Smooth muscle cell (in vitro differentiated cells): Measurements from ENCODE around the gene PRTN3. TPM values are rescaled to one million over a fixed set of nuclear protein-coding genes. Genes with fewer than 3 reads are reported as not detected.

Source experiments
- DNase-seq: peaks from one replicate; lab custom pipeline; 2025; ENCODE audit not compliant: unreplicated experiment; lab: John Stamatoyannopoulos, UW
- H2AFZ ChIP-seq: fragments of 200-600 bp; sonication (generic); 2 replicates; pipeline ENCODE4 v1.6.0; 2016; ENCODE audit warnings: antibody characterized with exemption, low read depth, mild to moderate bottlenecking
- H3F3A ChIP-seq: fragments of 200-600 bp; sonication (generic); 2 replicates; pipeline ENCODE4 v1.6.0; 2017; ENCODE audit warnings: antibody characterized with exemption, low read depth
- H3K27ac ChIP-seq: fragments of 200-600 bp; sonication (generic); 2 replicates; pipeline ENCODE4 v1.5.1; 2016; ENCODE audit warnings: low read depth, mild to moderate bottlenecking
- H3K27me3 ChIP-seq: fragments of 200-600 bp; sonication (generic); 2 replicates; pipeline ENCODE4 v1.6.1; 2016; ENCODE audit warnings: low read depth, mild to moderate bottlenecking
- H3K36me3 ChIP-seq: fragments of 200-600 bp; sonication (generic); 2 replicates; pipeline ENCODE4 v1.5.1; 2016; ENCODE audit warnings: low read depth
- H3K4me1 ChIP-seq: fragments of 200-600 bp; sonication (generic); 2 replicates; pipeline ENCODE4 v1.5.1; 2016; ENCODE audit warnings: low read depth
- H3K4me2 ChIP-seq: fragments of 200-600 bp; sonication (generic); 2 replicates; pipeline ENCODE4 v1.6.0; 2016; ENCODE audit warnings: mild to moderate bottlenecking
- H3K4me3 ChIP-seq: fragments of 200-600 bp; sonication (generic); 2 replicates; pipeline ENCODE4 v1.5.1; 2016; ENCODE audit warnings: mild to moderate bottlenecking
- H3K79me2 ChIP-seq: fragments of 200-600 bp; sonication (generic); 2 replicates; pipeline ENCODE4 v1.6.0; 2016; ENCODE audit warnings: low read depth, mild to moderate bottlenecking
- H3K9ac ChIP-seq: fragments of 200-600 bp; sonication (generic); 2 replicates; pipeline ENCODE4 v1.6.0; 2016; ENCODE audit warnings: low read depth
- H3K9me3 ChIP-seq: fragments of 200-600 bp; sonication (generic); replicated peaks from 2 replicates; pipeline ENCODE4 v1.5.1; 2016; ENCODE audit warnings: low read depth
- H4K20me1 ChIP-seq: fragments of 200-600 bp; sonication (generic); 2 replicates; pipeline ENCODE4 v1.6.0; 2016; ENCODE audit warnings: low read depth
- WGBS: methylation state at CpG from one replicate; pipeline ENCODE4 v1.1.7; 2016; ENCODE audit warnings: low lambda C conversion rate; 5-methylcytosine and 5-hydroxymethylcytosine counted together
- polyA plus RNA-seq: library from polyadenylated mRNA; unstranded; fragments of >200 nt; fragmentation: Nextera tagmentation; extraction: Ambion mirVana; gene quantifications from 2 replicates; pipeline ENCODE4 v1.2.1, GENCODE V29; 2016
- total RNA-seq: library from RNA; depleted of rRNA; stranded (reverse); fragments of >200 nt; gene quantifications from 2 replicates; pipeline ENCODE4 v1.2.3, GENCODE V29; 2014
- TF ChIP-seq, protein P1 (sequence below): fragments of 200-600 bp; sonication (generic); IDR thresholded peaks from 2 replicates; pipeline ENCODE4 v1.5.1; 2017; ENCODE audit warnings: borderline replicate concordance, mild to moderate bottlenecking, antibody characterized with exemption; ENCODE audit not compliant: insufficient read depth, poor library complexity, severe bottlenecking

The PRTN3 gene
- total and polyA plus RNA-seq, 2 experiments from 2014 or later = not detected

DNA sequence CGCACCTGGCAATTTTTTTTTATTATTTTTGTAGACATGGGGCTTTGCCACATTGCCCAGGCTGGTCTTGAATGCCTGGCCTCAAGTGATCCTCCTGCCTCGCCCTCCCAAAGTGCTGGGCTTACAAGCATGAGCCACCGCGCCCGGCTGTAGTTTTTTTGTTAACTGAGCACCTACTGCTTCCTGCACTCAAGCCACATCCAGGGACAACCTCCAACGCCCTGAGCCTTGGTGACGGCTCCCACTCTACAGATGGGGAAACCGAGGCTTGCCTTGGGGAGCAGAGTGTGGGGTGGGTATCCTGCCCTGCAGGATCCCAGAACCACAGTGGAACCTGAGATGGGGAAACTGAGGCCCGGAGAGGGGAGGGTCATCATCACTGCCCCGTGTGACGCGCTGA, 14.3 kb downstream of the PRTN3 start:
- Histone ChIP-seq H3K79me2 (no peaks in the 10 kb centered on the region), H3K4me2 (no peak overlapping the region), H3K36me3 (no peaks in the 10 kb centered on the region), H3K27me3 (peaks cover 4% of the 10 kb centered on the region), H3F3A (peaks cover 6% of the 10 kb centered on the region), H4K20me1 (no peaks in the 10 kb centered on the region), H3K4me1 (no peaks in the 10 kb centered on the region), H3K4me3 (no peak overlapping the region), H2AFZ (no peak overlapping the region), H3K9ac (no peak overlapping the region), H3K9me3 (no peaks in the 10 kb centered on the region), H3K27ac (no peak overlapping the region)
- WGBS = 89% methylated on average over 12 of the region's 12 CpGs
- no peak for DNase-seq
- TF ChIP-seq, protein P1, sequence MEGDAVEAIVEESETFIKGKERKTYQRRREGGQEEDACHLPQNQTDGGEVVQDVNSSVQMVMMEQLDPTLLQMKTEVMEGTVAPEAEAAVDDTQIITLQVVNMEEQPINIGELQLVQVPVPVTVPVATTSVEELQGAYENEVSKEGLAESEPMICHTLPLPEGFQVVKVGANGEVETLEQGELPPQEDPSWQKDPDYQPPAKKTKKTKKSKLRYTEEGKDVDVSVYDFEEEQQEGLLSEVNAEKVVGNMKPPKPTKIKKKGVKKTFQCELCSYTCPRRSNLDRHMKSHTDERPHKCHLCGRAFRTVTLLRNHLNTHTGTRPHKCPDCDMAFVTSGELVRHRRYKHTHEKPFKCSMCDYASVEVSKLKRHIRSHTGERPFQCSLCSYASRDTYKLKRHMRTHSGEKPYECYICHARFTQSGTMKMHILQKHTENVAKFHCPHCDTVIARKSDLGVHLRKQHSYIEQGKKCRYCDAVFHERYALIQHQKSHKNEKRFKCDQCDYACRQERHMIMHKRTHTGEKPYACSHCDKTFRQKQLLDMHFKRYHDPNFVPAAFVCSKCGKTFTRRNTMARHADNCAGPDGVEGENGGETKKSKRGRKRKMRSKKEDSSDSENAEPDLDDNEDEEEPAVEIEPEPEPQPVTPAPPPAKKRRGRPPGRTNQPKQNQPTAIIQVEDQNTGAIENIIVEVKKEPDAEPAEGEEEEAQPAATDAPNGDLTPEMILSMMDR = no peak

DNA sequence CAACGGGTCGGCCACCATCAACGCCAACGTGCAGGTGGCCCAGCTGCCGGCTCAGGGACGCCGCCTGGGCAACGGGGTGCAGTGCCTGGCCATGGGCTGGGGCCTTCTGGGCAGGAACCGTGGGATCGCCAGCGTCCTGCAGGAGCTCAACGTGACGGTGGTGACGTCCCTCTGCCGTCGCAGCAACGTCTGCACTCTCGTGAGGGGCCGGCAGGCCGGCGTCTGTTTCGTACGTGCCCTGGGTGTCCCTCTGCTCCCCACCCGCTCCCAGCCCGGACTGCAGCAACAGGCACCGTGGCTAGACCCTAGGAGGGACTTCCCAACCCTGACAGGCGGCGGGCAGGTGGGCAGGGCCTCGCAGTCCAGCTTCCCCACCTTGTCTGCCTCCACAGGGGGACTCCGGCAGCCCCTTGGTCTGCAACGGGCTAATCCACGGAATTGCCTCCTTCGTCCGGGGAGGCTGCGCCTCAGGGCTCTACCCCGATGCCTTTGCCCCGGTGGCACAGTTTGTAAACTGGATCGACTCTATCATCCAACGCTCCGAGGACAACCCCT, 14.8 kb downstream of the PRTN3 start:
- Histone ChIP-seq H3K4me1 (no peaks in the 10 kb centered on the region), H4K20me1 (no peaks in the 10 kb centered on the region), H3K4me2 (no peak overlapping the region), H3K27ac (no peak overlapping the region), H3K79me2 (no peaks in the 10 kb centered on the region), H3K9ac (no peak overlapping the region), H3K36me3 (no peaks in the 10 kb centered on the region), H3K4me3 (no peak overlapping the region), H3F3A (peaks cover 1% of the 10 kb centered on the region), H3K27me3 (peaks cover 9% of the 10 kb centered on the region), H2AFZ (no peak overlapping the region), H3K9me3 (no peaks in the 10 kb centered on the region)
- 88% methylated on average over 38 of the region's 40 CpGs for WGBS
- TF ChIP-seq, protein P1 = no peak
- no peak for DNase-seq

DNA sequence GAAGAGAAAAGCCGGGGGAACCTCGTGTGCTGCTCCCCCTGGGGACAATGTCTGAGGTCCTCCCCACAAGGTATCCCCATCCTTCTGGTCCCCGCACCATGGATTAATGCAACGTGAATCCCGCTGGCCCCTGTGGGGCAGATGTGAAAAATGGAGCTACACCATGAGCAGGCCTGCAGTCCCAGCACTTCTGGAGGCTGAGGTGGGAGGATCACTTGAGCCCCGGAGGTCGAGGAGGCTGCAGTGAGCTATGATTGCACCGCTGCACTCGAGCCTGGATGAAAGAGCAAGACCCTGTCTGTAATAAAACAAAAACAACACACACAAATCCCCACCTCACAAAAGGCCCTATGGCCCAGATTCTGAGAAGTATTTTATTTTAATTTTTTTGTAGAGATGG, 17.5 kb downstream of the PRTN3 start:
- H4K20me1 ChIP-seq = no peaks in the 10 kb centered on the region
- peaks cover 32% of the 10 kb centered on the region for H3K27me3 ChIP-seq
- WGBS = 82% methylated on average over 9 of the region's 9 CpGs
- no peaks in the 10 kb centered on the region for H3F3A ChIP-seq
- H3K36me3 ChIP-seq = no peaks in the 10 kb centered on the region
- DNase-seq = no peak
- no peak overlapping the region for H2AFZ ChIP-seq
- no peak overlapping the region for H3K4me2 ChIP-seq
- TF ChIP-seq, protein P1 = no peak
- H3K4me3 ChIP-seq = no peak overlapping the region
- no peaks in the 10 kb centered on the region for H3K9me3 ChIP-seq
- no peaks in the 10 kb centered on the region for H3K4me1 ChIP-seq
- no peaks in the 10 kb centered on the region for H3K79me2 ChIP-seq
- no peak overlapping the region for H3K9ac ChIP-seq
- H3K27ac ChIP-seq = no peak overlapping the region
